Calu3 (cell line): ENCODE measurements around the gene FGD5. TPM values are rescaled to one million over a fixed set of nuclear protein-coding genes. Genes with fewer than 3 reads are reported as not detected.

Source experiments
- BruUV-seq: library from RNA; stranded (reverse); fragments of 400-500 nt; replicated peaks from 2 replicates; lab custom pipeline; 2021; lab: Mats Ljungman, UMichigan
- CTCF ChIA-PET: fragments of 300-600 bp; sonication (Branson Sonifier 250); formaldehyde crosslinking; loops from one replicate; lab custom pipeline; 2022; ENCODE audit warnings: antibody characterized with exemption; lab: Charles Lee
- DNase-seq: peaks from one replicate; pipeline ENCODE4 v3.0.0; 2022
- H3K27ac Mint-ChIP-seq: one replicate; pipeline ENCODE4 v1.8.0; 2022; ENCODE audit warnings: mixed read lengths; ENCODE audit not compliant: unreplicated experiment
- H3K27me3 Mint-ChIP-seq: one replicate; pipeline ENCODE4 v1.8.0; 2022; ENCODE audit warnings: mixed read lengths; ENCODE audit not compliant: unreplicated experiment
- H3K36me3 Mint-ChIP-seq: one replicate; pipeline ENCODE4 v1.8.0; 2022; ENCODE audit warnings: mild to moderate bottlenecking, moderate library complexity, mixed read lengths; ENCODE audit not compliant: insufficient read depth, unreplicated experiment
- H3K4me1 Mint-ChIP-seq: one replicate; pipeline ENCODE4 v1.8.0; 2022; ENCODE audit warnings: mild to moderate bottlenecking, low read depth, mixed read lengths; ENCODE audit not compliant: unreplicated experiment
- H3K4me3 Mint-ChIP-seq: one replicate; pipeline ENCODE4 v1.8.0; 2022; ENCODE audit warnings: mild to moderate bottlenecking, low read depth, moderate library complexity, mixed read lengths; ENCODE audit not compliant: unreplicated experiment
- H3K9me3 Mint-ChIP-seq: one replicate; pipeline ENCODE4 v1.8.0; 2022; ENCODE audit warnings: low read depth, mixed read lengths; ENCODE audit not compliant: unreplicated experiment
- intact Hi-C: fragments of 100-400 bp; cut with micrococcal nuclease; formaldehyde crosslinking; loops from one replicate; pipeline ENCODE4 v1.10.0; 2022; ENCODE audit not compliant: unreplicated experiment
- total RNA-seq: library from RNA; stranded (reverse); gene quantifications from 2 replicates; pipeline ENCODE4 v1.2.3, GENCODE V29; 2022
- TF ChIP-seq, protein P1 (sequence below): fragments of 200-600 bp; IDR thresholded peaks from one replicate; pipeline ENCODE4 v1.8.0; 2022; ENCODE audit warnings: antibody characterized with exemption; ENCODE audit not compliant: unreplicated experiment

Gene FGD5
- total RNA-seq, 1 experiment from 2014 or later: not detected

DNA sequence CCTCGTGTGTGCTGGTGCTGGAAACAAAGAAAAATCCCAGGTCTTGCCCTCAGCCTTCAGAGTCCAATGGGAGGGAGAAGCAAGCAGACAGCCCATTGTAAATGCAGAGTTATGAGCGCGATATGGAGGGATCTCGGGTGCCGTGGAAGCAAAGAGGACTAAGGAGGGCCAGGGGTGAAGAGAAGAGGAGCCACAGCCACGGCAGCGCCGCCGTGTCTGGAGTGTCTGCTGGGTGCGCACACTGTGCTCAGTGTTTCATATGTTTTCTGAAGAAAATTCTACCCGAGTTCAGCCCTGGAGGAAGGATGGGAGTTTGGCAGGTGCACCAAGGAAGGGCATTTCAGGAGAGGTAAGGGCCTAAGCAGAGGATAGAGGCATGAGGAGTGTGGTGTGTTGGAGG, 92.9 kb downstream of the FGD5 start:
- no TSS peak for BruUV-seq
- no peaks in the 10 kb centered on the region for H3K9me3 Mint-ChIP-seq
- H3K36me3 Mint-ChIP-seq: no peaks in the 10 kb centered on the region
- no peak for DNase-seq
- CTCF ChIA-PET: no interaction called here
- no peak overlapping the region for H3K4me3 Mint-ChIP-seq
- peaks cover 61% of the 10 kb centered on the region for H3K27me3 Mint-ChIP-seq
- intact Hi-C loops: no loop called here
- H3K4me1 Mint-ChIP-seq: no peaks in the 10 kb centered on the region
- no peak overlapping the region for H3K27ac Mint-ChIP-seq
- TF ChIP-seq, protein P1, sequence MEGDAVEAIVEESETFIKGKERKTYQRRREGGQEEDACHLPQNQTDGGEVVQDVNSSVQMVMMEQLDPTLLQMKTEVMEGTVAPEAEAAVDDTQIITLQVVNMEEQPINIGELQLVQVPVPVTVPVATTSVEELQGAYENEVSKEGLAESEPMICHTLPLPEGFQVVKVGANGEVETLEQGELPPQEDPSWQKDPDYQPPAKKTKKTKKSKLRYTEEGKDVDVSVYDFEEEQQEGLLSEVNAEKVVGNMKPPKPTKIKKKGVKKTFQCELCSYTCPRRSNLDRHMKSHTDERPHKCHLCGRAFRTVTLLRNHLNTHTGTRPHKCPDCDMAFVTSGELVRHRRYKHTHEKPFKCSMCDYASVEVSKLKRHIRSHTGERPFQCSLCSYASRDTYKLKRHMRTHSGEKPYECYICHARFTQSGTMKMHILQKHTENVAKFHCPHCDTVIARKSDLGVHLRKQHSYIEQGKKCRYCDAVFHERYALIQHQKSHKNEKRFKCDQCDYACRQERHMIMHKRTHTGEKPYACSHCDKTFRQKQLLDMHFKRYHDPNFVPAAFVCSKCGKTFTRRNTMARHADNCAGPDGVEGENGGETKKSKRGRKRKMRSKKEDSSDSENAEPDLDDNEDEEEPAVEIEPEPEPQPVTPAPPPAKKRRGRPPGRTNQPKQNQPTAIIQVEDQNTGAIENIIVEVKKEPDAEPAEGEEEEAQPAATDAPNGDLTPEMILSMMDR: no peak

DNA sequence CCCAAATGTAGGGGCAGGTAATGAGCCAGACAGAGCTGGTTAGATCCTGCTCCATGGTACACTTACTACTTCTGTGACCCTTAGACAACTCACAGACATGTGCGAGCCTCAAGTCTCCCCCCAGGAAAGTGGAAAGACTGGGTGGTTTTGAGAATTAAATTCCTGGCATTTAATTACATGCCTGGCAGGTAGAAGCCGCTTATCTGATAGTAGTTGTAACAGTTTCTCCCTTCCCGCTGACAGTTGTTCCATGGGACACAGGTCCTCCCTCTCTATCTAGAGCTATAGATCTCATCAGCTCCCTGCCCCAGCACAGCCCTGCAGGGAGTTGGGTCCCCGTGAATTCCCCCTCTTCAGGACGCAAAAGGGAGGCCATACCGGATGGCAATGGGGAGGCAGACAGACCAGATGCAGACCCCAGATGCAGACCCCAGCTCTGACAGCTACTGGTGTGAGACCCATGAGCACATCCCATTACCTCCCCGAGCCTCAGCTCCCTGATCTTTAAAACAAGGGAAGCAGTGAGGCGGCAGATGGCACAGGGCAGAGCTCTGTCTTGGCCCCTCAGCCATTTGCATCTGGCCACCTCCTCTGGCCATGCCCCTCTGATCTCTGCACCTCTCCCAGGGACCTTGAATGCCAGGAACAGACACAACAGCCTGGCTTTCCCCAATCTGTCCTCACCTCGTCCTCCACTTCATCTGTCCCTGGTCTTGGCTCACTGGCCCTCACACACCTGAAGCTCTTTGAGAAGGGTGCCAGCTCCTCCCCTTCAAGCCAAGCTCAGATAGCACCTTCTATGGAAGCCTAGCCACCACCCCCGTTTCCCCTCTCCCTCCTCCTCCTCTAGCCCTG, 94.5 kb downstream of the FGD5 start:
- H3K27me3 Mint-ChIP-seq: peaks cover 72% of the 10 kb centered on the region
- H3K4me1 Mint-ChIP-seq: no peaks in the 10 kb centered on the region
- H3K9me3 Mint-ChIP-seq: no peaks in the 10 kb centered on the region
- no peak for DNase-seq
- no peak overlapping the region for H3K27ac Mint-ChIP-seq
- no peaks in the 10 kb centered on the region for H3K36me3 Mint-ChIP-seq
- no TSS peak for BruUV-seq
- TF ChIP-seq, protein P1: no peak
- no peak overlapping the region for H3K4me3 Mint-ChIP-seq
- CTCF ChIA-PET: interaction anchor here (0.5 to 1.0 kb wide), 2 partner anchors 46 to 282 kb away, joined by 3 read pairs; no protein-coding TSS in a partner anchor
- intact Hi-C loops: no loop called here

DNA sequence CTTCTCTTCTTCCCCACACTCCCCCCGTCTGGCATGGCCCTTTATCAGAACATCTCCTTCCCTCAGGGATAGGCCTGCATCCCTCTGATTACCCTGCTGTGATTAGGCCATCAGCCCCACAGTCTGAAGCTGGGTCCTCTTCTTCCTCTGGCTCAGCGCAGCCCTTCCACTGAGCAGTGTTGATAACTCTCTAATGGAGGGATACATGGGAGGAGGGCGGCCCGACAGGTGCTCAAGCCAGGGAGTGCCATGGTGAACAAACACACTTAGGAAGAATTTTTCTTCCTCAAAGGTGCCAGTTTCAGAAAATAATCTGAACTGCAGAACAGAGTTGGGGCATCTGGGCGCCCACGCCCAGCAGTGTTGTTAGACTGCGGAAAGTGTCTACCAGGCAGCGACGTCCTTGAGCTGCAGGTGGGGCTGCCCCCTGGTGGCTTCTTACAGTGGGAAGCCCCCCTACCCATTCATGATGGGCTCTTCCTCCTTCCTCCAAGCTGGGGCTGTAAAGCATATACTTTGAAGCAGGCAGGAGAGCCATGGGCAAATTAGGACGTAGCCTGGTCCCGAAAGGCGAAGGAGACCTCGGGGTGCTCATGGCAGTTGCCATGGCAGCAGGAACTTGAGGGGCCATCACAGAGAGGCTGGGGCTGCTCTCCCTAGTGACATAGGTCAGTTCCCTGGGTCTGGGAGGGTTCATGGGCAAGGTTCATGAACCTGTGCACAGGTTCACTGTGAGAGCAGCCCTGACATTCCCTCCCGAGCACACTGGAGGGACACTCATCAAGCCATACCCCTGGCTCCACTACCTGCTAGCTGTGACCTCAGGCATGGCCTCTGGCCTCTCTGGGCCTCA, 95.4 kb downstream of the FGD5 start:
- H3K9me3 Mint-ChIP-seq: no peaks in the 10 kb centered on the region
- H3K4me3 Mint-ChIP-seq: no peak overlapping the region
- DNase-seq: no peak
- intact Hi-C loops: no loop called here
- peaks cover 81% of the 10 kb centered on the region for H3K27me3 Mint-ChIP-seq
- H3K36me3 Mint-ChIP-seq: no peaks in the 10 kb centered on the region
- CTCF ChIA-PET: interaction anchor here (0.6 to 1.0 kb wide), 2 partner anchors 255 to 283 kb away, joined by 3 to 4 read pairs; no protein-coding TSS in a partner anchor
- no peak overlapping the region for H3K27ac Mint-ChIP-seq
- H3K4me1 Mint-ChIP-seq: no peaks in the 10 kb centered on the region
- TF ChIP-seq, protein P1: no peak
- BruUV-seq: no TSS peak

DNA sequence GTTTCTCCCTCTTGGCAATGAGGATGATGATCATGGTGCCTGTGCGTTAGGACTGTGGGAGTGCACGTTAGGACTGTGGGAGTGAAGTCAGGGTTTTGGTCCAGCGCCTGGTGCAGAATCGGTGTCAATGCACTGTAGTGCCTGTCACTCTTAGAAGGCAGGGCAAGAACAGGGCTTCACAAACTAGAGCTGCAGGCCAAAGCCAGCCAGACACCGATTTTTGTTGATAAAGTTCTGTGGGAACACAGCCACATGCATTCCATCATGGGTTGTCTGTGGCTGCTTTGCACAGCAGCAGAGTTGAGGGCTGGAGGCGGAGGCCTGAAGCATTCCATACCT, 96.0 kb downstream of the FGD5 start:
- Mint-ChIP-seq H3K27ac (no peak overlapping the region), H3K4me3 (no peak overlapping the region), H3K4me1 (no peaks in the 10 kb centered on the region), H3K27me3 (peaks cover 86% of the 10 kb centered on the region), H3K36me3 (no peaks in the 10 kb centered on the region), H3K9me3 (no peaks in the 10 kb centered on the region)
- no peak for DNase-seq
- BruUV-seq: no TSS peak
- TF ChIP-seq, protein P1: no peak
- CTCF ChIA-PET: interaction anchor here (1.0 kb wide), 1 partner anchor 283 kb away, joined by 3 read pairs; no protein-coding TSS in a partner anchor
- intact Hi-C loops: no loop called here
